Measurements from ENCODE around the gene ZNF674. TPM values are rescaled to one million over a fixed set of nuclear protein-coding genes. Genes with fewer than 3 reads are reported as not detected.

ZNF674 gene
- total RNA-seq, 2 donors from 2014 or later: 4.4 to 4.6 TPM

DNA sequence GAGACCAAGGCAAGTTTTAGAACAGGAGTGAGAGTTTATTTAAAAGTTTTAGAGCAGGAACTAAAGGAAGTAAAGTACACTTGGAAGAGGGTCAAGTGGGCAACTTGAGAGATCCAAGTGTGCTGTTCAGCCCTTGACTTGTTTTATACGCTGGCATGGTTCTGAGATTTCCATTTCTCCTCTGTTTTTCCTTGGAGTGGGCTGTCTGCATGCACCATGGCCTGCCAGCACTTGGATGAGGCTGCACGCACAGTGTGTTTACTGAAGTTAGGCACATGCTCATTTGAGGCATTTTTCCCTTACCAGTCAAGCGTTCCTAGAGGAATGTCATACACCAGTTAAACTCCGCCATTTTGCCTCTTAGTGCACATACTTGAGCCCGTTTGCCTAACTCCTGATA is 8.7 kb upstream of the ZNF674 start:
- Mint-ChIP-seq H3K27me3 (ENCODE audit: insufficient read depth) (no peaks in the 10 kb centered on the region), H3K36me3 (ENCODE audit: low read depth) (peaks cover 19% of the 10 kb centered on the region), H3K27ac (no peak overlapping the region), H3K9me3 (peaks cover 67% of the 10 kb centered on the region), H3K4me1 (no peaks in the 10 kb centered on the region), H3K4me3 (no peak overlapping the region)
- no peak for TF ChIP-seq CTCF (conservative IDR thresholded peaks at IDR 0.05)
- Histone ChIP-seq H3K27ac (ENCODE audit: low read depth, low read length) (no peak overlapping the region), H3K27me3 (ENCODE audit: control insufficient read depth, insufficient read depth, low read length, poor library complexity, severe bottlenecking) (no peaks in the 10 kb centered on the region), H3K4me1 (ENCODE audit: control insufficient read depth, insufficient read depth, low read length) (no peaks in the 10 kb centered on the region), H3K36me3 (ENCODE audit: control insufficient read depth, insufficient read depth, low read length) (no peaks in the 10 kb centered on the region), H3K4me3 (ENCODE audit: low read length) (no peak overlapping the region), H3K9ac (ENCODE audit: extremely low read depth, low read length, poor library complexity, severe bottlenecking) (no peak overlapping the region), H3K9me3 (ENCODE audit: control insufficient read depth, low read length) (peaks cover 6% of the 10 kb centered on the region)
- DNase-seq: no peak
- WGBS, 2 experiments (ENCODE audit: insufficient coverage in 1 of 2, insufficient read length in 1 of 2): 95 to 100% methylated on average over 3 to 5 of the region's 5 CpGs

DNA sequence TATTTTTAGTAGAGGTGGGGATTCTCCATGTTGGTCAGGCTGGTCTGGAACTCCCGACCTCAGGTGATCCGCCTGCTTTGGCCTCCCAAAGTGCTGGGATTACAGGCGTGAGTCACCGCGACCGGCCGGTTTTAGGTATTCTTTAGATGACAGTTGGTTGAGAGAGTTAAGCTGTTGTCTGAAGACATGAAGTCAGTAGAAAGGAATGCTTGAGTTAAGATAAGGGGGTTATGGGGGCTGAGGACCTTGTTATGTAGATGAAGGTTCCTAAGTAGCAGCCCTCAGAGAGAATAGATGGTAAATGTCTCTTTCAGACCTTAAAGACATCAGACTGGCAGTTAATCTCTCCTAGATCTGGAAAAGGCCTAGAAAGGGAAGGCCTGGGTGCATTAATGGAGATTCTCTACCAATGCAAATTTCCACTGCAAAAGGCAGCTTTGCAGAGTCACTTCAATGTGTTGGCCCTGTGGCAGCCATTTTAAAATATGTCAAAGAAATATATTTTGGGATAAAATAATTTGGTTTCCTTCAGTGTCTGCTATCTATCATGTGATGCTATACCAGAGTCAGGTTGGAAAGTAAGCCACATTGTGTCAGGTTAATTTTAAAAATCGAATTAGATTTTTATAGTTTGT is 6.4 kb upstream of the ZNF674 start:
- peaks cover 1% of the 10 kb centered on the region for H3K4me1 Mint-ChIP-seq
- DNase-seq: peak; percentile 81
- H3K27me3 Mint-ChIP-seq (ENCODE audit: insufficient read depth): no peaks in the 10 kb centered on the region
- H3K36me3 ChIP-seq (ENCODE audit: control insufficient read depth, insufficient read depth, low read length): peaks cover 13% of the 10 kb centered on the region
- peaks cover 6% of the 10 kb centered on the region for H3K9me3 ChIP-seq (ENCODE audit: control insufficient read depth, low read length)
- peak overlapping the region; percentile 9 for H3K27ac ChIP-seq (ENCODE audit: low read depth, low read length)
- H3K9ac ChIP-seq (ENCODE audit: extremely low read depth, low read length, poor library complexity, severe bottlenecking): no peak overlapping the region
- peak overlapping the region; percentile 89 for H3K27ac Mint-ChIP-seq
- peaks cover 31% of the 10 kb centered on the region for H3K36me3 Mint-ChIP-seq (ENCODE audit: low read depth)
- peaks cover 67% of the 10 kb centered on the region for H3K9me3 Mint-ChIP-seq
- H3K4me3 ChIP-seq (ENCODE audit: low read length): no peak overlapping the region
- TF ChIP-seq CTCF (conservative IDR thresholded peaks at IDR 0.05): no peak
- no peak overlapping the region for H3K4me3 Mint-ChIP-seq
- WGBS, 2 experiments (ENCODE audit: insufficient coverage in 1 of 2, insufficient read length in 1 of 2): 25 to 35% methylated on average over 5 to 8 of the region's 8 CpGs
- H3K27me3 ChIP-seq (ENCODE audit: control insufficient read depth, insufficient read depth, low read length, poor library complexity, severe bottlenecking): no peaks in the 10 kb centered on the region
- no peaks in the 10 kb centered on the region for H3K4me1 ChIP-seq (ENCODE audit: control insufficient read depth, insufficient read depth, low read length)

DNA sequence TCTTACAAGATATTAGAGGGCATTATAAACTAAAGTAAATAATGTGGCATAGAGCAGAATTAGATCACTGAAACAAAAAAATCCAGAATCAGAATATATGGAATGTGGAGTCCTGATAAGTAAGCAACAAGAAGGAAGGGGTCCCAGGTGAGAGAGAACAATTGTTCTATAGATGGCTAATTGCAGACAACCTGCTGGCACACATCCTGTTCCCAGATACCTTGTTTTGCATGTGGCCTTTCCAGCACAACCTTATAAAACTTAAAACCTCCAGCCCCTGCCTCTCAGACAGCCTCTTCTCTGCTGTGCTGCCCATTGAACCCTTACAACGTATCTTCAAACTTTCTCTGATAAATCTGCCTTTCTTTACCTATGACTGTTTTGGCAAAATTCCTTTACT is 4.7 kb upstream of the ZNF674 start:
- peaks cover 7% of the 10 kb centered on the region for H3K4me1 Mint-ChIP-seq
- no peak overlapping the region for H3K27ac Mint-ChIP-seq
- H3K4me3 Mint-ChIP-seq: no peak overlapping the region
- Histone ChIP-seq H3K36me3 (ENCODE audit: control insufficient read depth, insufficient read depth, low read length) (peaks cover 13% of the 10 kb centered on the region), H3K4me3 (ENCODE audit: low read length) (no peak overlapping the region), H3K4me1 (ENCODE audit: control insufficient read depth, insufficient read depth, low read length) (no peaks in the 10 kb centered on the region), H3K27me3 (ENCODE audit: control insufficient read depth, insufficient read depth, low read length, poor library complexity, severe bottlenecking) (no peaks in the 10 kb centered on the region), H3K9ac (ENCODE audit: extremely low read depth, low read length, poor library complexity, severe bottlenecking) (no peak overlapping the region), H3K27ac (ENCODE audit: low read depth, low read length) (no peak overlapping the region), H3K9me3 (ENCODE audit: control insufficient read depth, low read length) (peaks cover 6% of the 10 kb centered on the region)
- peaks cover 34% of the 10 kb centered on the region for H3K36me3 Mint-ChIP-seq (ENCODE audit: low read depth)
- H3K27me3 Mint-ChIP-seq (ENCODE audit: insufficient read depth): no peaks in the 10 kb centered on the region
- no peak for TF ChIP-seq CTCF (conservative IDR thresholded peaks at IDR 0.05)
- WGBS, 2 experiments (ENCODE audit: insufficient coverage in 1 of 2, insufficient read length in 1 of 2): 83% methylated on average over 1 of the region's 1 CpG; no CpG with 5 or more reads in 1 of the 2 experiments
- no peak for DNase-seq
- peaks cover 75% of the 10 kb centered on the region for H3K9me3 Mint-ChIP-seq

All from endodermal cell (in vitro differentiated cells).